Esophagus squamous epithelium (tissue), 5 donors: Measurements from ENCODE around the gene EXOC3L1. TPM values are rescaled to one million over a fixed set of nuclear protein-coding genes. Genes with fewer than 3 reads are reported as not detected.

Source experiments
- DNase-seq: peaks from one replicate; lab custom pipeline; 2025; lab: John Stamatoyannopoulos, UW
- H3K27ac ChIP-seq, 4 donors: fragments of 200-600 bp; sonication (generic); one replicate each; pipeline ENCODE4 v1.5.1; 2016 to 2019; ENCODE audit warnings: mild to moderate bottlenecking in 1 of 4
- H3K27me3 ChIP-seq, 4 donors: fragments of 200-600 bp; sonication (generic); 1 replicate in 3 of 4; 2 replicates in 1 of 4; pipeline versions ENCODE4 v1.5.1 to v1.6.0; 2017 to 2021; ENCODE audit warnings: antibody characterized with exemption in 1 of 4
- H3K36me3 ChIP-seq, 3 donors: fragments of 200-600 bp; sonication (generic); one replicate each; pipeline ENCODE4 v1.5.1; 2016 to 2019
- H3K4me1 ChIP-seq, 3 donors: fragments of 200-600 bp; sonication (generic); one replicate each; pipeline ENCODE4 v1.5.1; 2017 to 2019
- H3K4me3 ChIP-seq, 4 donors: fragments of 200-600 bp; sonication (generic); 1 replicate in 3 of 4; 2 replicates in 1 of 4; pipeline ENCODE4 v1.5.1; 2016 to 2019; ENCODE audit warnings: mild to moderate bottlenecking in 2 of 4, moderate library complexity in 1 of 4
- H3K9me3 ChIP-seq, 3 donors: fragments of 200-600 bp; sonication (generic); one replicate each; pipeline ENCODE4 v1.5.1; 2016 to 2019
- CTCF ChIP-seq, 6 experiments: fragments of 450-650 bp in 4 of 6; fragments of 200-600 bp in 2 of 6; sonication (generic) in 2 of 6; IDR thresholded peaks; one replicate each; pipeline ENCODE4 v1.5.1; 2016 to 2019; ENCODE audit warnings: antibody characterized with exemption in 6 of 6, mild to moderate bottlenecking in 4 of 6, moderate library complexity in 4 of 6
- POLR2A ChIP-seq, 4 donors: fragments of 450-650 bp; IDR thresholded peaks; one replicate each; pipeline ENCODE4 v1.6.1; 2017; ENCODE audit warnings: antibody characterized with exemption in 4 of 4, mild to moderate bottlenecking in 4 of 4, moderate library complexity in 3 of 4
- WGBS, 2 donors: methylation state at CpG; one replicate each; pipeline ENCODE4 v1.1.5; 2018; 5-methylcytosine and 5-hydroxymethylcytosine counted together
- intact Hi-C: fragments of 100-400 bp; cut with DNase I; formaldehyde crosslinking; loops from one replicate; pipeline ENCODE4 v1.15.0; 2022
- total RNA-seq, 4 donors: library from RNA; depleted of rRNA; stranded (reverse); fragments of >200 nt; gene quantifications; one replicate each; pipeline ENCODE4 v1.1.0, GENCODE V29; 2016
- donor health status: DM: yes; HTN: yes; CAD: no.

Gene EXOC3L1
- total RNA-seq, 4 donors from 2014 or later: 1.1 to 2.3 (median 1.4) TPM

- no peak for TF ChIP-seq POLR2A (IDR thresholded peaks at IDR 0.05)
- TF ChIP-seq CTCF (IDR thresholded peaks at IDR 0.05): no peak
- Histone ChIP-seq H3K9me3 (no peaks in the 10 kb centered on the region), H3K36me3 (no peaks in the 10 kb centered on the region), H3K27ac (peak overlapping the region in 3 of 4 donors; percentile 26 to 93 (median 89)), H3K4me3 (no peak overlapping the region), H3K4me1 (peaks cover 37 to 82% (median 40%) of the 10 kb centered on the region in 3 donors), H3K27me3 (peaks cover 0 to 18% (median 0%) of the 10 kb centered on the region in 4 donors)
- no peak for DNase-seq
- intact Hi-C loops: loop anchor here (5.0 to 10.0 kb wide), 2 partner anchors 143 to 181 kb away; no protein-coding TSS in a partner anchor
- WGBS, 2 donors: 68 to 73% methylated on average over 7 of the region's 7 CpGs
Observed at GRCh38 chr16:67157892-67158635, 31.9 kb downstream of the EXOC3L1 start.

GRCh38 chr16:67157106-67157748, 32.7 kb downstream of the EXOC3L1 start:
- H3K9me3 ChIP-seq: no peaks in the 10 kb centered on the region
- H3K36me3 ChIP-seq: no peaks in the 10 kb centered on the region
- WGBS, 2 donors: 67 to 79% methylated on average over 3 to 6 of the region's 7 CpGs
- H3K4me1 ChIP-seq: peaks cover 29 to 74% (median 34%) of the 10 kb centered on the region in 3 donors
- no peak for TF ChIP-seq CTCF (IDR thresholded peaks at IDR 0.05)
- no peak overlapping the region for H3K27ac ChIP-seq
- intact Hi-C loops: loop anchor here (5.0 to 10.0 kb wide), 2 partner anchors 142 to 180 kb away; no protein-coding TSS in a partner anchor
- DNase-seq: no peak
- no peak overlapping the region for H3K4me3 ChIP-seq
- peaks cover 0 to 10% (median 0%) of the 10 kb centered on the region in 4 donors for H3K27me3 ChIP-seq

GRCh38 chr16:67156143-67156844, 33.6 kb downstream of the EXOC3L1 start:
- peaks cover 0 to 1% (median 0%) of the 10 kb centered on the region in 4 donors for H3K27me3 ChIP-seq
- no peak overlapping the region for H3K27ac ChIP-seq
- intact Hi-C loops: loop anchor here (5.0 to 10.0 kb wide), 2 partner anchors 141 to 179 kb away; no protein-coding TSS in a partner anchor
- TF ChIP-seq POLR2A (IDR thresholded peaks at IDR 0.05): no peak
- no peak for TF ChIP-seq CTCF (IDR thresholded peaks at IDR 0.05)
- H3K4me3 ChIP-seq: no peak overlapping the region
- no peaks in the 10 kb centered on the region for H3K9me3 ChIP-seq
- 57 to 66% methylated on average over 12 to 15 of the region's 15 CpGs for WGBS, 2 donors
- peaks cover 26 to 71% (median 34%) of the 10 kb centered on the region in 3 donors for H3K4me1 ChIP-seq
- no peaks in the 10 kb centered on the region for H3K36me3 ChIP-seq
- no peak for DNase-seq

GRCh38 chr16:67155295-67156142, 34.4 kb downstream of the EXOC3L1 start:
- peaks cover 25 to 71% (median 38%) of the 10 kb centered on the region in 3 donors for H3K4me1 ChIP-seq
- no peaks in the 10 kb centered on the region for H3K36me3 ChIP-seq
- H3K27ac ChIP-seq: no peak overlapping the region
- no peak for DNase-seq
- H3K27me3 ChIP-seq: no peaks in the 10 kb centered on the region
- 43 to 54% methylated on average over 12 to 23 of the region's 74 CpGs for WGBS, 2 donors
- peak overlapping the region in 2 of 4 donors; percentile 23 to 52 for H3K4me3 ChIP-seq
- no peaks in the 10 kb centered on the region for H3K9me3 ChIP-seq
- TF ChIP-seq CTCF (IDR thresholded peaks at IDR 0.05) (peak; percentile 96 to 99 (median 98)), POLR2A (IDR thresholded peaks at IDR 0.05) (no peak)
- intact Hi-C loops: loop anchor here (5.0 to 10.0 kb wide), 2 partner anchors 141 to 178 kb away; no protein-coding TSS in a partner anchor
